MCF 10A (cell line): Measurements from ENCODE around the gene N4BP2L2. TPM values are rescaled to one million over a fixed set of nuclear protein-coding genes. Genes with fewer than 3 reads are reported as not detected.
A peak's percentile ranks its signal among the peaks of the same experiment; 100 is the strongest.

Experiments used
- BruUV-seq: library from RNA; stranded (reverse); fragments of 400-500 nt; replicated peaks from 2 replicates; lab custom pipeline; 2021; lab: Mats Ljungman, UMichigan
- CTCF ChIA-PET: fragments of 300-600 bp; sonication (Branson Sonifier 250); formaldehyde crosslinking; extraction: SDS; loops from one replicate; lab custom pipeline; 2021; ENCODE audit warnings: antibody characterized with exemption, inconsistent platforms; lab: Yijun Ruan, JAX
- POLR2A ChIA-PET: fragments of 300-600, 350-650 bp; sonication (Branson Sonifier 250); formaldehyde crosslinking; extraction: SDS; loops from one replicate; lab custom pipeline; 2020; ENCODE audit warnings: antibody characterized with exemption, inconsistent platforms; lab: Yijun Ruan, JAX
- DNase-seq: peaks from one replicate; pipeline ENCODE4 v3.0.0-alpha.2; 2018; ENCODE audit not compliant: unreplicated experiment
- H3K27ac Mint-ChIP-seq: one replicate; pipeline ENCODE4 v1.8.0; 2022; ENCODE audit warnings: mild to moderate bottlenecking, low read depth, mixed read lengths; ENCODE audit not compliant: unreplicated experiment
- H3K27me3 Mint-ChIP-seq: one replicate; pipeline ENCODE4 v1.8.0; 2022; ENCODE audit warnings: mixed read lengths; ENCODE audit not compliant: insufficient read depth, unreplicated experiment
- H3K36me3 Mint-ChIP-seq: one replicate; pipeline ENCODE4 v1.8.0; 2022; ENCODE audit warnings: mild to moderate bottlenecking, moderate library complexity, mixed read lengths; ENCODE audit not compliant: insufficient read depth, unreplicated experiment
- H3K4me1 Mint-ChIP-seq: one replicate; pipeline ENCODE4 v1.8.0; 2022; ENCODE audit warnings: mixed read lengths; ENCODE audit not compliant: insufficient read depth, unreplicated experiment
- H3K4me3 Mint-ChIP-seq: one replicate; pipeline ENCODE4 v1.8.0; 2022; ENCODE audit warnings: mild to moderate bottlenecking, moderate library complexity, mixed read lengths; ENCODE audit not compliant: unreplicated experiment
- H3K9me3 Mint-ChIP-seq: one replicate; pipeline ENCODE4 v1.8.0; 2022; ENCODE audit warnings: mixed read lengths; ENCODE audit not compliant: unreplicated experiment
- CTCF ChIP-seq: fragments of 200-600 bp; IDR thresholded peaks from one replicate; pipeline ENCODE4 v1.8.0; 2022; ENCODE audit warnings: antibody characterized with exemption, mild to moderate bottlenecking; ENCODE audit not compliant: unreplicated experiment
- intact Hi-C: fragments of 100-400 bp; cut with micrococcal nuclease; formaldehyde crosslinking; loops from 2 replicates; pipeline ENCODE4 v1.14.1; 2022
- total RNA-seq: library from RNA; stranded (reverse); gene quantifications from 2 replicates; pipeline ENCODE4 v1.2.3, GENCODE V29; 2022

The N4BP2L2 gene
- total RNA-seq, 1 experiment from 2014 or later, result 113 TPM

- Mint-ChIP-seq H3K27ac (no peak overlapping the region), H3K4me1 (no peaks in the 10 kb centered on the region), H3K27me3 (no peaks in the 10 kb centered on the region), H3K9me3 (no peaks in the 10 kb centered on the region), H3K36me3 (peaks cover 12% of the 10 kb centered on the region), H3K4me3 (no peak overlapping the region)
- CTCF ChIA-PET, result interaction anchor here (1.1 kb wide), 1 partner anchor 115 kb away, joined by 4 read pairs; no protein-coding TSS in a partner anchor
- TF ChIP-seq CTCF, result no peak
- no TSS peak for BruUV-seq
- intact Hi-C loops, result no loop called here
- no peak for DNase-seq
- POLR2A ChIA-PET, result no interaction called here
These were observed 63.4 kb downstream of the N4BP2L2 start for GRCh38 chr13:32474999-32475792.

- no peaks in the 10 kb centered on the region for H3K9me3 Mint-ChIP-seq
- POLR2A ChIA-PET, result interaction anchor here (0.6 to 0.7 kb wide), 2 partner anchors 9 to 310 kb away, joined by 3 read pairs; no protein-coding TSS in a partner anchor
- no peak for TF ChIP-seq CTCF
- no TSS peak for BruUV-seq
- H3K4me1 Mint-ChIP-seq, result no peaks in the 10 kb centered on the region
- H3K4me3 Mint-ChIP-seq, result no peak overlapping the region
- no peak overlapping the region for H3K27ac Mint-ChIP-seq
- no peak for DNase-seq
- CTCF ChIA-PET, result interaction anchor here (0.6 to 1.4 kb wide), 3 partner anchors 10 to 563 kb away, joined by 3 read pairs; no protein-coding TSS in a partner anchor
- intact Hi-C loops, result no loop called here
- peaks cover 12% of the 10 kb centered on the region for H3K36me3 Mint-ChIP-seq
- no peaks in the 10 kb centered on the region for H3K27me3 Mint-ChIP-seq
These were observed 64.9 kb downstream of the N4BP2L2 start for GRCh38 chr13:32473650-32474049.

GRCh38 chr13:32472194-32472621, 66.4 kb downstream of the N4BP2L2 start:
- BruUV-seq, result no TSS peak
- ChIA-PET POLR2A (no interaction called here), CTCF (interaction anchor here (0.6 to 1.4 kb wide), 2 partner anchors 8 to 22 kb away, joined by 3 read pairs; no protein-coding TSS in a partner anchor)
- H3K9me3 Mint-ChIP-seq, result no peaks in the 10 kb centered on the region
- H3K4me3 Mint-ChIP-seq, result no peak overlapping the region
- H3K36me3 Mint-ChIP-seq, result peaks cover 12% of the 10 kb centered on the region
- peak overlapping the region; percentile 43 for H3K27ac Mint-ChIP-seq
- no peaks in the 10 kb centered on the region for H3K4me1 Mint-ChIP-seq
- TF ChIP-seq CTCF, result no peak
- intact Hi-C loops, result no loop called here
- H3K27me3 Mint-ChIP-seq, result no peaks in the 10 kb centered on the region
- DNase-seq, result no peak

- TF ChIP-seq CTCF, result no peak
- POLR2A ChIA-PET, result no interaction called here
- no peak overlapping the region for H3K4me3 Mint-ChIP-seq
- no peaks in the 10 kb centered on the region for H3K9me3 Mint-ChIP-seq
- BruUV-seq, result no TSS peak
- DNase-seq, result peak; percentile 11
- CTCF ChIA-PET, result interaction anchor here (0.6 to 1.3 kb wide), 2 partner anchors 22 to 110 kb away, joined by 3 to 5 read pairs; no protein-coding TSS in a partner anchor
- H3K4me1 Mint-ChIP-seq, result no peaks in the 10 kb centered on the region
- H3K36me3 Mint-ChIP-seq, result peaks cover 12% of the 10 kb centered on the region
- intact Hi-C loops, result no loop called here
- H3K27me3 Mint-ChIP-seq, result no peaks in the 10 kb centered on the region
- peak overlapping the region; percentile 43 for H3K27ac Mint-ChIP-seq
These were observed 67.2 kb downstream of the N4BP2L2 start for GRCh38 chr13:32471187-32471922.
